ENCODE measurements around the gene ZNF750. TPM values are rescaled to one million over a fixed set of nuclear protein-coding genes. Genes with fewer than 3 reads are reported as not detected.

ZNF750 gene
- total RNA-seq, 1 experiment from 2014 or later = not detected

- no peak overlapping the region for H3K4me3 ChIP-seq (ENCODE audit: low read length)
- DNase-seq = no peak
- no peak overlapping the region for H3K4me2 ChIP-seq (ENCODE audit: low read depth, low read length, poor library complexity, severe bottlenecking)
- H3K36me3 ChIP-seq (ENCODE audit: insufficient read depth, low read length) = peaks cover 10% of the 10 kb centered on the region
- H3K4me1 ChIP-seq (ENCODE audit: low read length) = no peaks in the 10 kb centered on the region
- H3K9ac ChIP-seq (ENCODE audit: low read length) = no peak overlapping the region
- no peaks in the 10 kb centered on the region for H3K27me3 ChIP-seq (ENCODE audit: low read length)
- no peak overlapping the region for H2AFZ ChIP-seq (ENCODE audit: low read length)
- no peaks in the 10 kb centered on the region for H3K9me3 ChIP-seq (ENCODE audit: low read length)
- H3K9me2 ChIP-seq (replicated peaks; ENCODE audit: insufficient read depth, low read length) = no peaks in the 10 kb centered on the region
- no peak overlapping the region for H3K27ac ChIP-seq (ENCODE audit: low read length)
- peaks cover 25% of the 10 kb centered on the region for H3K79me2 ChIP-seq (ENCODE audit: low read length)
- H4K20me1 ChIP-seq (ENCODE audit: insufficient read depth, low read depth, low read length) = no peaks in the 10 kb centered on the region
These were observed 13.6 kb downstream of the ZNF750 start for GRCh38 chr17:82826211-82826610.

- peaks cover 10% of the 10 kb centered on the region for H3K36me3 ChIP-seq (ENCODE audit: insufficient read depth, low read length)
- no peaks in the 10 kb centered on the region for H3K9me2 ChIP-seq (replicated peaks; ENCODE audit: insufficient read depth, low read length)
- H3K4me3 ChIP-seq (ENCODE audit: low read length) = no peak overlapping the region
These were observed 14.2 kb downstream of the ZNF750 start for GRCh38 chr17:82825540-82826124.

GRCh38 chr17:82823004-82823403, 16.8 kb downstream of the ZNF750 start:
- Histone ChIP-seq H3K4me1 (ENCODE audit: low read length) (no peaks in the 10 kb centered on the region), H3K79me2 (ENCODE audit: low read length) (peaks cover 36% of the 10 kb centered on the region), H4K20me1 (ENCODE audit: insufficient read depth, low read depth, low read length) (no peaks in the 10 kb centered on the region), H3K9me3 (ENCODE audit: low read length) (no peaks in the 10 kb centered on the region), H3K4me2 (ENCODE audit: low read depth, low read length, poor library complexity, severe bottlenecking) (no peak overlapping the region), H3K9me2 (replicated peaks; ENCODE audit: insufficient read depth, low read length) (no peaks in the 10 kb centered on the region), H3K4me3 (ENCODE audit: low read length) (no peak overlapping the region), H3K36me3 (ENCODE audit: insufficient read depth, low read length) (peaks cover 16% of the 10 kb centered on the region), H2AFZ (ENCODE audit: low read length) (no peak overlapping the region), H3K9ac (ENCODE audit: low read length) (no peak overlapping the region), H3K27me3 (ENCODE audit: low read length) (no peaks in the 10 kb centered on the region), H3K27ac (ENCODE audit: low read length) (no peak overlapping the region)
- DNase-seq = no peak

More at GRCh38 chr17:82825540-82826124, 14.2 kb downstream of the ZNF750 start:
- Histone ChIP-seq H3K4me2 (ENCODE audit: low read depth, low read length, poor library complexity, severe bottlenecking) (no peak overlapping the region), H3K9ac (ENCODE audit: low read length) (no peak overlapping the region), H4K20me1 (ENCODE audit: insufficient read depth, low read depth, low read length) (no peaks in the 10 kb centered on the region), H3K79me2 (ENCODE audit: low read length) (peaks cover 28% of the 10 kb centered on the region), H3K27ac (ENCODE audit: low read length) (no peak overlapping the region), H3K4me1 (ENCODE audit: low read length) (no peaks in the 10 kb centered on the region), H3K27me3 (ENCODE audit: low read length) (no peaks in the 10 kb centered on the region), H2AFZ (ENCODE audit: low read length) (no peak overlapping the region), H3K9me3 (ENCODE audit: low read length) (no peaks in the 10 kb centered on the region)
- DNase-seq = no peak

GRCh38 chr17:82822281-82822680, 17.5 kb downstream of the ZNF750 start:
- H3K9ac ChIP-seq (ENCODE audit: low read length) = no peak overlapping the region
- H3K4me2 ChIP-seq (ENCODE audit: low read depth, low read length, poor library complexity, severe bottlenecking) = no peak overlapping the region
- H3K4me3 ChIP-seq (ENCODE audit: low read length) = no peak overlapping the region
- no peaks in the 10 kb centered on the region for H4K20me1 ChIP-seq (ENCODE audit: insufficient read depth, low read depth, low read length)
- no peak overlapping the region for H3K27ac ChIP-seq (ENCODE audit: low read length)
- no peaks in the 10 kb centered on the region for H3K4me1 ChIP-seq (ENCODE audit: low read length)
- no peak overlapping the region for H2AFZ ChIP-seq (ENCODE audit: low read length)
- no peaks in the 10 kb centered on the region for H3K9me3 ChIP-seq (ENCODE audit: low read length)
- no peaks in the 10 kb centered on the region for H3K27me3 ChIP-seq (ENCODE audit: low read length)
- peaks cover 40% of the 10 kb centered on the region for H3K79me2 ChIP-seq (ENCODE audit: low read length)
- H3K9me2 ChIP-seq (replicated peaks; ENCODE audit: insufficient read depth, low read length) = no peaks in the 10 kb centered on the region
- H3K36me3 ChIP-seq (ENCODE audit: insufficient read depth, low read length) = peaks cover 16% of the 10 kb centered on the region
- no peak for DNase-seq

GRCh38 chr17:82821554-82821953, 18.3 kb downstream of the ZNF750 start:
- no peak for DNase-seq
- H3K36me3 ChIP-seq (ENCODE audit: insufficient read depth, low read length) = peaks cover 13% of the 10 kb centered on the region

GRCh38 chr17:82820278-82821251, 19.3 kb downstream of the ZNF750 start:
- Histone ChIP-seq H3K9me3 (ENCODE audit: low read length) (no peaks in the 10 kb centered on the region), H2AFZ (ENCODE audit: low read length) (no peak overlapping the region), H4K20me1 (ENCODE audit: insufficient read depth, low read depth, low read length) (no peaks in the 10 kb centered on the region), H3K9ac (ENCODE audit: low read length) (no peak overlapping the region), H3K36me3 (ENCODE audit: insufficient read depth, low read length) (peaks cover 13% of the 10 kb centered on the region), H3K79me2 (ENCODE audit: low read length) (peaks cover 35% of the 10 kb centered on the region), H3K27ac (ENCODE audit: low read length) (no peak overlapping the region), H3K4me1 (ENCODE audit: low read length) (no peaks in the 10 kb centered on the region), H3K27me3 (ENCODE audit: low read length) (no peaks in the 10 kb centered on the region), H3K4me3 (ENCODE audit: low read length) (no peak overlapping the region), H3K9me2 (replicated peaks; ENCODE audit: insufficient read depth, low read length) (no peaks in the 10 kb centered on the region), H3K4me2 (ENCODE audit: low read depth, low read length, poor library complexity, severe bottlenecking) (no peak overlapping the region)
- DNase-seq = no peak

More at GRCh38 chr17:82821554-82821953, 18.3 kb downstream of the ZNF750 start:
- Histone ChIP-seq H2AFZ (ENCODE audit: low read length) (no peak overlapping the region), H3K4me1 (ENCODE audit: low read length) (no peaks in the 10 kb centered on the region), H3K9ac (ENCODE audit: low read length) (no peak overlapping the region), H3K27ac (ENCODE audit: low read length) (no peak overlapping the region), H3K27me3 (ENCODE audit: low read length) (no peaks in the 10 kb centered on the region), H3K79me2 (ENCODE audit: low read length) (peaks cover 35% of the 10 kb centered on the region), H3K4me2 (ENCODE audit: low read depth, low read length, poor library complexity, severe bottlenecking) (no peak overlapping the region), H3K9me3 (ENCODE audit: low read length) (no peaks in the 10 kb centered on the region), H3K4me3 (ENCODE audit: low read length) (no peak overlapping the region), H4K20me1 (ENCODE audit: insufficient read depth, low read depth, low read length) (no peaks in the 10 kb centered on the region), H3K9me2 (replicated peaks; ENCODE audit: insufficient read depth, low read length) (no peaks in the 10 kb centered on the region)

GRCh38 chr17:82817947-82818346, 21.9 kb downstream of the ZNF750 start:
- Histone ChIP-seq H3K4me2 (ENCODE audit: low read depth, low read length, poor library complexity, severe bottlenecking) (no peak overlapping the region), H3K36me3 (ENCODE audit: insufficient read depth, low read length) (peaks cover 12% of the 10 kb centered on the region), H4K20me1 (ENCODE audit: insufficient read depth, low read depth, low read length) (no peaks in the 10 kb centered on the region), H3K9ac (ENCODE audit: low read length) (no peak overlapping the region), H3K9me2 (replicated peaks; ENCODE audit: insufficient read depth, low read length) (no peaks in the 10 kb centered on the region), H3K27ac (ENCODE audit: low read length) (no peak overlapping the region), H2AFZ (ENCODE audit: low read length) (no peak overlapping the region), H3K4me3 (ENCODE audit: low read length) (no peak overlapping the region), H3K27me3 (ENCODE audit: low read length) (no peaks in the 10 kb centered on the region), H3K4me1 (ENCODE audit: low read length) (no peaks in the 10 kb centered on the region), H3K9me3 (ENCODE audit: low read length) (no peaks in the 10 kb centered on the region), H3K79me2 (ENCODE audit: low read length) (peaks cover 21% of the 10 kb centered on the region; the same call in 1 of the 2 replicates)
- no peak for DNase-seq

- no peaks in the 10 kb centered on the region for H3K9me2 ChIP-seq (replicated peaks; ENCODE audit: insufficient read depth, low read length)
- no peaks in the 10 kb centered on the region for H3K4me1 ChIP-seq (ENCODE audit: low read length)
- H4K20me1 ChIP-seq (ENCODE audit: insufficient read depth, low read depth, low read length) = no peaks in the 10 kb centered on the region
- no peak overlapping the region for H3K9ac ChIP-seq (ENCODE audit: low read length)
- no peak overlapping the region for H3K4me3 ChIP-seq (ENCODE audit: low read length)
- no peaks in the 10 kb centered on the region for H3K27me3 ChIP-seq (ENCODE audit: low read length)
- H3K9me3 ChIP-seq (ENCODE audit: low read length) = no peaks in the 10 kb centered on the region
- H3K4me2 ChIP-seq (ENCODE audit: low read depth, low read length, poor library complexity, severe bottlenecking) = no peak overlapping the region
- peaks cover 12% of the 10 kb centered on the region for H3K36me3 ChIP-seq (ENCODE audit: insufficient read depth, low read length)
- H3K27ac ChIP-seq (ENCODE audit: low read length) = no peak overlapping the region
- H2AFZ ChIP-seq (ENCODE audit: low read length) = no peak overlapping the region
- H3K79me2 ChIP-seq (ENCODE audit: low read length) = peaks cover 18% of the 10 kb centered on the region; the same call in 1 of the 2 replicates
- DNase-seq = no peak
These were observed 23.5 kb downstream of the ZNF750 start for GRCh38 chr17:82816358-82816757.

Data from Karpas-422 (cell line).